Measurements from ENCODE around the gene WDR18.

WDR18 gene

DNA sequence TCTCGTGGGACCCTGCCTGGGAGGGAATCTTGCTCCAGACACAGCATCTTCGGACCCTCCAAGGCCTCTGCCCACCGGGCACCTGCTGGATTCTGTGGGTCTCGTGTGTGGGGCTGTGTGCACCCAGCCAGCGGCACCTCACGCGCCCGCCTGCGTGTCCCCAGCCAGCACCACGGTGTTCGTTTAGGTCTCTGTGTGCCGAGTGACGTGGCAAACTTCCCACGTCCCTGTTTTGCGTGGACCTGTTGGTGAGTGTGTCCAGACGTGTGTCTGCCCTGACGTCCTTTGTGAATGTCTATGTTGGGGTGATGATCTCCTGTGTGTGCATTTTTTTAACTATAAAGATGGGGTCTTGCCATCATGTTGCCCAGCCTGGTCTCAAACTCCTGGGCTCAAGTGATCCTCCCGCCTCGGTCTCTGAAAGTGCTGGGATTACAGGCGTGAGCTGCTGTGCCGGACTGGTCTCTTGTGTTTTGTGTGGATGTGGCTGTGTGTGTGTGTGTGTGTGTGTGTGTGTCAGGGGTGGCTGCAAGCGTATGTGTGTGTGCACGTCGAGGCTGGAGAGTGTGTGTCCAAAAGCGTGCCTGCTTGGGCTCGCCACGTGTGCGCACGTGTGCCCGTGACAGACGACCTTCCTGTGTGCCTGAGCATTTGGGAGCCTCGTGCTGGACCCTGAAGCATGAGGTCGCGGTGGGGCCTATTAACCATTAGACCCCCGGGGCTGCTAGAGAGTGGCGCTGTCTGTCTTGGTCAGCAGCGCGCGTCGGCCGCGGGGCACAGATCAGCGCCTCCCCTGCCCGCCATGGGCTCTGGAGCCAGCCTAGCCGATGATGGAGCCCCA, 42.6 kb upstream of the WDR18 start:
- Histone ChIP-seq H3K4me2 (ENCODE audit: low read length) (no peak overlapping the region), H3K4ac (ENCODE audit: low read depth, low read length) (peak overlapping the region; percentile 53), H4K8ac (ENCODE audit: low read depth, low read length) (no peak overlapping the region), H3K36me3 (ENCODE audit: control insufficient read depth in 1 of 2, insufficient read depth in 2 of 2, low read length in 2 of 2) (peaks cover 82 to 84% of the 10 kb centered on the region in 2 experiments), H3K4me1 (ENCODE audit: control insufficient read depth in 1 of 2, insufficient read depth in 2 of 2, low read length in 2 of 2) (peaks cover 40 to 41% of the 10 kb centered on the region in 2 experiments), H2AK5ac (ENCODE audit: low read length) (no peak overlapping the region), H2AFZ (ENCODE audit: insufficient read depth, low read length, poor library complexity) (no peak overlapping the region), H2BK120ac (ENCODE audit: insufficient read depth, low read length, poor library complexity) (no peak overlapping the region), H4K91ac (ENCODE audit: low read depth, low read length) (no peak overlapping the region), H3K4me3 (ENCODE audit: low read depth, low read length) (no peak overlapping the region), H2BK12ac (ENCODE audit: low read length) (no peak overlapping the region), H3K9me3 (ENCODE audit: insufficient read depth, low read depth, low read length) (peaks cover 1% of the 10 kb centered on the region), H3K79me1 (ENCODE audit: low read length) (peaks cover 11% of the 10 kb centered on the region), H3K27ac (ENCODE audit: low read depth, low read length) (no peak overlapping the region), H3K9ac (ENCODE audit: low read length) (no peak overlapping the region), H3K14ac (ENCODE audit: low read length) (no peak overlapping the region), H4K12ac (ENCODE audit: low read depth, low read length) (no peak overlapping the region), H3K23ac (ENCODE audit: low read length) (no peak overlapping the region), H3K18ac (ENCODE audit: low read length) (peak overlapping the region; percentile 22), H3K27me3 (ENCODE audit: insufficient read depth, low read length) (no peaks in the 10 kb centered on the region), H2BK5ac (ENCODE audit: low read depth, low read length, poor library complexity) (no peak overlapping the region), H3K79me2 (ENCODE audit: control insufficient read depth, insufficient read depth, low read length, poor library complexity) (peaks cover 61% of the 10 kb centered on the region)
- no peak for DNase-seq
- WGBS (ENCODE audit: extremely low coverage, insufficient coverage, insufficient read length): no CpG with 5 or more reads among the region's 45 CpGs

DNA sequence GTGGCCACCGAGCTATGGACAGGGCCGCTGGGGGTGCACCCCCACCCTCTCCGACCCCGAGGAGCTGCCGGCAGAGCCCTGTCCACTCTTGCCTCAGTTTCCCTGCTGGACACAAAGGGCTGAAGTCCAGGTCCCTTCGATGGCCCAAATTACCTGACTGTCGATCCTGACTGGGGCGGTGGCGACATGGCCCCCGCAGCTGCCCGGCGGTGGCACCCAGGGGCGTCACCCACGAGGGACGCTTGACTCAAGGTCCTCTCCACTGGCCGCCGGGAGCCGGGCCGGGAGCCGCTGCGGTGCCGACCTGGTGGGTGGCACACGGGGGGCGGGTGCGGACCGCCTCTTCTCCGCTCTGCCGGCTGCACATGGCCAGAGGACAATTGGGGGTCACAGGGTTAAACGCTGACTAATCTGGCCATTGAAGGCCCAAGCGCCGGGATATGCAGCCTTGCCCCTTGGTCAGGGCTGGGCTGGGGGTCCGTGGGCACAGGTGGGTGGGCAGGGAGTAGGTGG, 42.0 kb upstream of the WDR18 start:
- Histone ChIP-seq H4K91ac (ENCODE audit: low read depth, low read length) (no peak overlapping the region), H3K4me1 (ENCODE audit: control insufficient read depth in 1 of 2, insufficient read depth in 2 of 2, low read length in 2 of 2) (peaks cover 40 to 43% of the 10 kb centered on the region in 2 experiments), H3K23ac (ENCODE audit: low read length) (no peak overlapping the region), H2AFZ (ENCODE audit: insufficient read depth, low read length, poor library complexity) (no peak overlapping the region), H2AK5ac (ENCODE audit: low read length) (no peak overlapping the region), H3K9me3 (ENCODE audit: insufficient read depth, low read depth, low read length) (peaks cover 2% of the 10 kb centered on the region), H2BK12ac (ENCODE audit: low read length) (no peak overlapping the region), H3K18ac (ENCODE audit: low read length) (no peak overlapping the region), H3K9ac (ENCODE audit: low read length) (no peak overlapping the region), H3K27ac (ENCODE audit: low read depth, low read length) (no peak overlapping the region), H2BK120ac (ENCODE audit: insufficient read depth, low read length, poor library complexity) (no peak overlapping the region), H3K4me3 (ENCODE audit: low read depth, low read length) (no peak overlapping the region), H3K79me2 (ENCODE audit: control insufficient read depth, insufficient read depth, low read length, poor library complexity) (peaks cover 60% of the 10 kb centered on the region), H4K8ac (ENCODE audit: low read depth, low read length) (no peak overlapping the region), H3K27me3 (ENCODE audit: insufficient read depth, low read length) (no peaks in the 10 kb centered on the region), H3K4me2 (ENCODE audit: low read length) (no peak overlapping the region), H4K12ac (ENCODE audit: low read depth, low read length) (no peak overlapping the region), H3K36me3 (ENCODE audit: control insufficient read depth in 1 of 2, insufficient read depth in 2 of 2, low read length in 2 of 2) (peaks cover 81 to 85% of the 10 kb centered on the region in 2 experiments), H2BK5ac (ENCODE audit: low read depth, low read length, poor library complexity) (no peak overlapping the region), H3K79me1 (ENCODE audit: low read length) (peaks cover 9% of the 10 kb centered on the region), H3K14ac (ENCODE audit: low read length) (no peak overlapping the region), H3K4ac (ENCODE audit: low read depth, low read length) (peak overlapping the region; percentile 53)
- no CpG with 5 or more reads among the region's 32 CpGs for WGBS (ENCODE audit: extremely low coverage, insufficient coverage, insufficient read length)
- DNase-seq: no peak

DNA sequence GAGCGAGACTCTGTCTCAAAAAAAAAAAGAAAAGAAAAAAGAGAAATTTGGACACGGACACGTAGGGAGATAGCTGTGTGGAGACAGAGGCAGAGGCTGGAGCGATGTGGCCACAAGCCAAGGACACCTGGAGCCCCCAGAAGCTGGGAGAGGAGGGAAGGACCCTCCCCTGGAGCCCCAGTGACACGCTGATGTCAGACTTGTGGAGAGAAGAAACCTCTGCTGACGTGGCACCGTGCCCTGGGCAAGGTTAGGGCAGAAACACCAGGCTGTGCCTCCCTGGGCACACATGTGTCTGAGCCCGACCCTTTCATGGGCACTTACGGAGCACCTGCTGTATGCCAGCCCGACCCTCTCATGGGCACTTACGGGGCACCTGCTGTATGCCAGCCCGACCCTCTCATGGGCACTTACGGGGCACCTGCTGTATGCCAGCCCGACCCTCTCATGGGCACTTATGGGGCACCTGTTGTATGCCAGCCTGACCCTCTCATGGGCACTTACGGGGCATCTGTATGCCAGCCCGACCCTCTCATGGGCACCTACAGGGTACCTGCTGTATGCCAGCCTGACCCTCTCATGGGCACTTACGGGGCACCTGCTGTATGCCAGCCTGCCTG, 40.5 kb upstream of the WDR18 start:
- Histone ChIP-seq H2BK12ac (ENCODE audit: low read length) (no peak overlapping the region), H3K18ac (ENCODE audit: low read length) (no peak overlapping the region), H2BK120ac (ENCODE audit: insufficient read depth, low read length, poor library complexity) (no peak overlapping the region), H2AFZ (ENCODE audit: insufficient read depth, low read length, poor library complexity) (no peak overlapping the region), H2AK5ac (ENCODE audit: low read length) (no peak overlapping the region), H3K79me1 (ENCODE audit: low read length) (peaks cover 9% of the 10 kb centered on the region), H2BK5ac (ENCODE audit: low read depth, low read length, poor library complexity) (no peak overlapping the region), H3K9me3 (ENCODE audit: insufficient read depth, low read depth, low read length) (peaks cover 3% of the 10 kb centered on the region), H3K23ac (ENCODE audit: low read length) (no peak overlapping the region), H4K91ac (ENCODE audit: low read depth, low read length) (no peak overlapping the region), H3K36me3 (ENCODE audit: control insufficient read depth in 1 of 2, insufficient read depth in 2 of 2, low read length in 2 of 2) (peaks cover 82 to 86% of the 10 kb centered on the region in 2 experiments), H3K9ac (ENCODE audit: low read length) (no peak overlapping the region), H3K4me3 (ENCODE audit: low read depth, low read length) (no peak overlapping the region), H3K14ac (ENCODE audit: low read length) (no peak overlapping the region), H4K8ac (ENCODE audit: low read depth, low read length) (no peak overlapping the region), H3K27ac (ENCODE audit: low read depth, low read length) (no peak overlapping the region), H4K12ac (ENCODE audit: low read depth, low read length) (no peak overlapping the region), H3K27me3 (ENCODE audit: insufficient read depth, low read length) (no peaks in the 10 kb centered on the region), H3K79me2 (ENCODE audit: control insufficient read depth, insufficient read depth, low read length, poor library complexity) (peaks cover 61% of the 10 kb centered on the region), H3K4me2 (ENCODE audit: low read length) (no peak overlapping the region), H3K4ac (ENCODE audit: low read depth, low read length) (peak overlapping the region; percentile 95), H3K4me1 (ENCODE audit: control insufficient read depth in 1 of 2, insufficient read depth in 2 of 2, low read length in 2 of 2) (peaks cover 40 to 44% of the 10 kb centered on the region in 2 experiments)
- no CpG with 5 or more reads among the region's 17 CpGs for WGBS (ENCODE audit: extremely low coverage, insufficient coverage, insufficient read length)
- no peak for DNase-seq

DNA sequence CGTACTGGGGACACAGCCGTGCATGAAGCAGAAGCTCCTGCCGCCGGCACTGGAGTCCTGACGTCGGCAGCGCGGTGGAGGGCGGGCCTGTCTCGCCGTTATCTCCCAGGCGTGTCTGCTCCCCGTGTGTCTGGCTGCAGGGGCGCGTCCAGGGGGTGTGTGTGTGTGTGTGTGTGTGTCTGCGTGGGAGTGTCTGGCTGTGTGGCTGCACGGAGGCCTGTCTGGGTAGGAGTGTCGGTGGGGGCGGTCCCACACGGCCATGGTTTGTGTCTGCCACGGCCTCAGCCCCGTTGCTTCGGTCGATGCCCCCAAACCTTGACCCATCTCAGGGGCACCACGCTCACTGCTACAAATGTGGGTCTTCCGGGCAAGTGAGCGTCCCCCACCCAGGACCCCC, 40.0 kb upstream of the WDR18 start:
- Histone ChIP-seq H3K79me1 (ENCODE audit: low read length) (peaks cover 14% of the 10 kb centered on the region), H2AK5ac (ENCODE audit: low read length) (no peak overlapping the region), H4K8ac (ENCODE audit: low read depth, low read length) (no peak overlapping the region), H3K4me3 (ENCODE audit: low read depth, low read length) (no peak overlapping the region), H3K9ac (ENCODE audit: low read length) (no peak overlapping the region), H3K4ac (ENCODE audit: low read depth, low read length) (peak overlapping the region; percentile 95), H2BK5ac (ENCODE audit: low read depth, low read length, poor library complexity) (no peak overlapping the region), H3K23ac (ENCODE audit: low read length) (no peak overlapping the region), H3K27me3 (ENCODE audit: insufficient read depth, low read length) (no peaks in the 10 kb centered on the region), H3K4me1 (ENCODE audit: control insufficient read depth in 1 of 2, insufficient read depth in 2 of 2, low read length in 2 of 2) (peaks cover 44 to 48% of the 10 kb centered on the region in 2 experiments), H4K91ac (ENCODE audit: low read depth, low read length) (no peak overlapping the region), H2BK12ac (ENCODE audit: low read length) (no peak overlapping the region), H2BK120ac (ENCODE audit: insufficient read depth, low read length, poor library complexity) (no peak overlapping the region), H3K4me2 (ENCODE audit: low read length) (no peak overlapping the region), H3K9me3 (ENCODE audit: insufficient read depth, low read depth, low read length) (peaks cover 3% of the 10 kb centered on the region), H3K36me3 (ENCODE audit: control insufficient read depth in 1 of 2, insufficient read depth in 2 of 2, low read length in 2 of 2) (peaks cover 86 to 88% of the 10 kb centered on the region in 2 experiments), H3K79me2 (ENCODE audit: control insufficient read depth, insufficient read depth, low read length, poor library complexity) (peaks cover 65% of the 10 kb centered on the region), H3K18ac (ENCODE audit: low read length) (no peak overlapping the region), H3K27ac (ENCODE audit: low read depth, low read length) (no peak overlapping the region), H3K14ac (ENCODE audit: low read length) (no peak overlapping the region), H2AFZ (ENCODE audit: insufficient read depth, low read length, poor library complexity) (no peak overlapping the region), H4K12ac (ENCODE audit: low read depth, low read length) (no peak overlapping the region)
- WGBS (ENCODE audit: extremely low coverage, insufficient coverage, insufficient read length): no CpG with 5 or more reads among the region's 27 CpGs
- DNase-seq: peak in 1 of 2 donors; percentile 53
